ENCODE measurements around the gene NSDHL.

GRCh38 chrX:152830312-152831305 lies at the start of gene NSDHL, which contains the start of gene CETN2:
- TF ChIP-seq CTCF (conservative IDR thresholded peaks at IDR 0.05 in 1 of 2, IDR thresholded peaks at IDR 0.05 in 1 of 2; ENCODE audit: extremely low read depth in 1 of 2, insufficient read depth in 1 of 2, low read depth in 1 of 2, low read length in 2 of 2) = no peak
- no peak for TF ChIP-seq EZH2 (IDR thresholded peaks at IDR 0.05; ENCODE audit: borderline replicate concordance, low read length)
